MCF 10A (cell line): ENCODE measurements around the gene DUSP16. TPM values are rescaled to one million over a fixed set of nuclear protein-coding genes. Genes with fewer than 3 reads are reported as not detected.
A peak's percentile ranks its signal among the peaks of the same experiment; 100 is the strongest.

Source experiments
- BruUV-seq: library from RNA; stranded (reverse); fragments of 400-500 nt; replicated peaks from 2 replicates; lab custom pipeline; 2021; lab: Mats Ljungman, UMichigan
- CTCF ChIA-PET: fragments of 300-600 bp; sonication (Branson Sonifier 250); formaldehyde crosslinking; extraction: SDS; loops from one replicate; lab custom pipeline; 2021; ENCODE audit warnings: antibody characterized with exemption, inconsistent platforms; lab: Yijun Ruan, JAX
- POLR2A ChIA-PET: fragments of 300-600, 350-650 bp; sonication (Branson Sonifier 250); formaldehyde crosslinking; extraction: SDS; loops from one replicate; lab custom pipeline; 2020; ENCODE audit warnings: antibody characterized with exemption, inconsistent platforms; lab: Yijun Ruan, JAX
- DNase-seq: peaks from one replicate; pipeline ENCODE4 v3.0.0-alpha.2; 2018; ENCODE audit not compliant: unreplicated experiment
- H3K27ac Mint-ChIP-seq: one replicate; pipeline ENCODE4 v1.8.0; 2022; ENCODE audit warnings: mild to moderate bottlenecking, low read depth, mixed read lengths; ENCODE audit not compliant: unreplicated experiment
- H3K27me3 Mint-ChIP-seq: one replicate; pipeline ENCODE4 v1.8.0; 2022; ENCODE audit warnings: mixed read lengths; ENCODE audit not compliant: insufficient read depth, unreplicated experiment
- H3K36me3 Mint-ChIP-seq: one replicate; pipeline ENCODE4 v1.8.0; 2022; ENCODE audit warnings: mild to moderate bottlenecking, moderate library complexity, mixed read lengths; ENCODE audit not compliant: insufficient read depth, unreplicated experiment
- H3K4me1 Mint-ChIP-seq: one replicate; pipeline ENCODE4 v1.8.0; 2022; ENCODE audit warnings: mixed read lengths; ENCODE audit not compliant: insufficient read depth, unreplicated experiment
- H3K4me3 Mint-ChIP-seq: one replicate; pipeline ENCODE4 v1.8.0; 2022; ENCODE audit warnings: mild to moderate bottlenecking, moderate library complexity, mixed read lengths; ENCODE audit not compliant: unreplicated experiment
- H3K9me3 Mint-ChIP-seq: one replicate; pipeline ENCODE4 v1.8.0; 2022; ENCODE audit warnings: mixed read lengths; ENCODE audit not compliant: unreplicated experiment
- CTCF ChIP-seq: fragments of 200-600 bp; IDR thresholded peaks from one replicate; pipeline ENCODE4 v1.8.0; 2022; ENCODE audit warnings: antibody characterized with exemption, mild to moderate bottlenecking; ENCODE audit not compliant: unreplicated experiment
- intact Hi-C: fragments of 100-400 bp; cut with micrococcal nuclease; formaldehyde crosslinking; loops from 2 replicates; pipeline ENCODE4 v1.14.1; 2022
- total RNA-seq: library from RNA; stranded (reverse); gene quantifications from 2 replicates; pipeline ENCODE4 v1.2.3, GENCODE V29; 2022

DUSP16 gene
- total RNA-seq, 1 experiment from 2014 or later, result 20.7 TPM

DNA sequence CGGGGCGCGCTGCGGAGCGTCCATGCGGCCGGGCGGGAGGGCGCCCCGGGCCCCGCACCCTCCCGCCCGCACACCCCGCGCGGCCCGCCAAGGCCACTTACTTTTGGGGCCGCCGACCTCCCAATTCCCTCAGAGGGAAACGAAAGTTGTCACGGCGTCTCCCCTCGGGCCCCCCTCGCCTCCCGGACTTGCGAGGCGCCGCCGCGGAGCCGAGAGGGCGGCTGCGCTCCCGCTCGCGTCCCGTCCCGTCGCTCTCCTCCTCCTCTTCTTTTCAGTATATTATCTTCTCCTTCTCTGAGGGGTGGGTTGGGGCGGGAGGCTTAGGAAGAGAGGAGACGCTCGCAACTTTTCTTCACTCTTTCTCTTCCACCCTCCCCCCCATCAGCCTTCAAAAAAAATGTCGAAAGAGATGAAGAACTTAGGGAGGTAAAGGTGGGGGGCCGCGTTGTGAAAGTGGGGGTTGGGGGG lies 613 bp downstream of the DUSP16 start:
- no peaks in the 10 kb centered on the region for H3K27me3 Mint-ChIP-seq
- H3K27ac Mint-ChIP-seq, result peak overlapping the region; percentile 95
- peak overlapping the region; percentile 69 for H3K4me3 Mint-ChIP-seq
- no peaks in the 10 kb centered on the region for H3K9me3 Mint-ChIP-seq
- H3K4me1 Mint-ChIP-seq, result peaks cover 30% of the 10 kb centered on the region
- ChIA-PET POLR2A (interaction anchor here (0.8 to 4.7 kb wide), 16 partner anchors 13 to 907 kb away, joined by 3 to 41 read pairs (median 8); partner anchors contain the start of genes BORCS5, CDKN1B, CREBL2 and GPR19), CTCF (interaction anchor here (0.9 to 1.5 kb wide), 3 partner anchors 14 to 127 kb away, joined by 3 read pairs; no protein-coding TSS in a partner anchor)
- BruUV-seq, result no TSS peak
- intact Hi-C loops, result loop anchor here (2.0 kb wide), 1 partner anchor 49 kb away; the partner anchor contains the start of gene CREBL2
- no peak for TF ChIP-seq CTCF
- DNase-seq, result peak; percentile 32
- no peaks in the 10 kb centered on the region for H3K36me3 Mint-ChIP-seq

DNA sequence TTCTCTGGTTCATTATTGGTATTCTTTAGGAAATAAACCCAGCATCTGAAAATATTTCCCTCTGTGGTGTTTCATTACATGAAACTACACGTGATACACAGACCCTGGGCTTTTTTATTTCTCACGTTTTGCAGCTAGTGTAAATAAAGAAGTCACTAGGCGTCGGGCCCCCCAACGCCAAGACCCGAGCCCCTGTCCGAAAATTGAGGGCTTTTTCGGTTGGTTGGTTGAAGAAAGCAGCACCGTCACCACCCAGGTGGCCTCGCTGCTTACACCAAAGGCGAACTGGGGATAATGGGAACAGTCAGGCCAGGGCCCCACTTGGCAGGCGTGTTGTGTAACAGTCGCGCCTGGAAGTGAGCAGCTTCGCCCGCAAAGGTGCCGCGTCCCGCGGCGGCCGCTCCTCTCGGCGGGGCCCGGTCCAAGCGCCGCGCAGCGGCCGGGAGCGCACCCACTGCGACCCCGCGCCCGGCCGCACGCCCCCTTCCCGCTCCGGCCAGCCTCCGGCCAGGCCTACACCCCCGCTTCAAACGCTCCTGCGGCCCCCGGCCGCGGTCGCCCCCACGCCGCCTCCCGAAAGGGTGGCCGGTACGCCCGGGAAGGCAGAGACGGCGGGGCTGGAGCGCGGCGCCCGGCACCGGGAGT lies 1.2 kb downstream of the DUSP16 start:
- intact Hi-C loops, result loop anchor here (1.0 to 2.0 kb wide), 3 partner anchors 49 to 163 kb away; partner anchors contain the start of gene CREBL2
- POLR2A ChIA-PET, result interaction anchor here (0.6 to 4.7 kb wide), 26 partner anchors 8 to 906 kb away, joined by 3 to 41 read pairs (median 5); partner anchors contain the start of genes BORCS5, CREBL2 and GPR19
- CTCF ChIA-PET, result interaction anchor here (0.7 to 1.5 kb wide), 4 partner anchors 13 to 160 kb away, joined by 3 read pairs; no protein-coding TSS in a partner anchor

DNA sequence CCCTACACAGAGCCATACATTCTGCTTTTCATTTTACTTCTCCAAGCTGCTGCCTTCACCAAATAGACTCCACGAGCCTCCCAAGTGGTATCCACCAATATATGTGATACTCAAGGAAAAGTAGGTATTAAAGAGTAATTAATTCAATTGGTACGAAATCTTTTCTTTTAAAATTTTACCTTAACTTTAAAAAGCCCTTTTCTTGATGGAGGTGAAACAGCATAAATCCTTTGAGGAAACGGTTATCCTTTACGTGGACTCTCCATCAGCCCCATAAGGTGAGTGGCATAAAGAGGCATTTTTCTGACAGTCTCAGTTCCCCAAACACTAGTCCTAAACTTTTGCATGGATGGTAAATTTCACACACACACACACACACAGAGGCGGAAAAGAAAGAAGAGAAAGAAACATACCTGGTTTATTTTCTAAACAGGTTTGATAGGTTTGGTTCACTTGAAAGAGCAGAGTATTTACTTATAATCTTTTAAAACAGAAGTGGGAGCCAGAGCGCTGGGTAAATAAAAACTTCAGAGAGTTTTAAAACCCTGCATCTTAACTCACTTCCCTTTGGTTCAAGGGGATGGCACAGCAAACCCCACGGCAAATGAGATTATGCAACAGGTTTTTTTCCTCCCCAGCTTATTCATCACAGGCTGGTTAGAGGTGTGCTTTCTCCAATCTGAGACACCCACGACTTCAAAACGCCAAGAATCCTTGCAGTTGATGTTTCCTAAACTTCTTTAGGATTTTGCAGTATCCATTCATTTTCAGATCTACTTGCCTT lies 1.9 kb downstream of the DUSP16 start:
- H3K27ac Mint-ChIP-seq, result peak overlapping the region; percentile 95
- H3K36me3 Mint-ChIP-seq, result no peaks in the 10 kb centered on the region
- peaks cover 30% of the 10 kb centered on the region for H3K4me1 Mint-ChIP-seq
- H3K27me3 Mint-ChIP-seq, result no peaks in the 10 kb centered on the region
- peak; percentile 86 for DNase-seq
- no peaks in the 10 kb centered on the region for H3K9me3 Mint-ChIP-seq
- BruUV-seq, result TSS peak; percentile 69
- ChIA-PET POLR2A (interaction anchor here (0.6 to 4.7 kb wide), 28 partner anchors 9 to 204 kb away, joined by 3 to 41 read pairs (median 5); partner anchors contain the start of genes BORCS5, CREBL2 and GPR19), CTCF (interaction anchor here (0.7 to 1.5 kb wide), 4 partner anchors 12 to 161 kb away, joined by 3 read pairs; no protein-coding TSS in a partner anchor)
- peak overlapping the region; percentile 69 for H3K4me3 Mint-ChIP-seq
- intact Hi-C loops, result loop anchor here (1.0 to 2.0 kb wide), 2 partner anchors 96 to 162 kb away; no protein-coding TSS in a partner anchor
- no peak for TF ChIP-seq CTCF

More for the DNA sequence above, 1.2 kb downstream of the DUSP16 start:
- no peaks in the 10 kb centered on the region for H3K27me3 Mint-ChIP-seq
- BruUV-seq, result TSS peak; percentile 99
- TF ChIP-seq CTCF, result no peak
- H3K27ac Mint-ChIP-seq, result peak overlapping the region; percentile 95
- DNase-seq, result peak; percentile 69
- H3K36me3 Mint-ChIP-seq, result no peaks in the 10 kb centered on the region
- H3K4me3 Mint-ChIP-seq, result peak overlapping the region; percentile 69
- H3K4me1 Mint-ChIP-seq, result peaks cover 30% of the 10 kb centered on the region
- H3K9me3 Mint-ChIP-seq, result no peaks in the 10 kb centered on the region
